Activated CD4-positive, alpha-beta T cell treated with anti-CD3 and anti-CD28 coated beads for 48 hours (primary cell): ENCODE results near the gene KRT7.
"Not testable (repeated sequence)": the region's sequence is repeated elsewhere in the genome, so short reads cannot be mapped to it uniquely, and the experiment has no call there.

Experiments used
- DNase-seq: peaks from one replicate; pipeline ENCODE4 v3.0.0-alpha.2; 2020

Gene KRT7

DNA sequence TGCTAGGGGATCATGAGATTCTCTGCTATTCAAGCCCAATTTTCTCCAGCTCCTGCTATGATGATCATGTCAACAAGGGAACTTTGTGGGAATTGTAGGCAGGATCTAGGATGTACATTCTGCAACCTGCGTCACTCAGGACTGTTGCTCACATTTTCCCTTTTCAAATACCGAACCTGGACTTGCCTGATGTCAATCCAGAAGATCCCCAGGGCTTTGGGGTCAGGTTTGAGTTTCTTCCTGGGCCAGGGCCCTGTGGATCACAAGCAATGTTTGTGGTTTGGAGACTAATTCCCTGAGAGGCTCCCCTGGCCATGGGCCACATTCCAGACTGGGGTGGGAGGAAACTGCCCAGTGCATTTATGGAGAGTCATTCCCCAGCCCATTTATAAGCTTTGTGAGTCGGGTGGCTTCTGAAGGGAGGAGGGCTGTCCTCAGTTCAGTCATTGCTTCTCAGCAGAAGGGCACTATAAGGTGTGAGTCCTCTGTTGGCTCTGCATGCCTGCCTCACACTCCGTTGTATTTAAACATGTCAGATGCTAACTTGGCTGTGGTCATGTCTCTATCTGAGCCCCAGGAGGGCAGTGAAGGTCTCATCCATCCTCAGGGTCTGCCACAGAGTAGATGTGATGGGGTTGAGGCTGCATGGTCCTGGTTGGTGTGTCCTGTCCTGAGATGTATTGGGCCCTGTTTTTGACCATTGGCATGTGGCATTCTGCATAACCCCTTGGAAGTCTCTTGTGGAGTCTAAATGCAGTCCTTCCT is 47.9 kb downstream of the KRT7 start:
- DNase-seq = no peak

DNA sequence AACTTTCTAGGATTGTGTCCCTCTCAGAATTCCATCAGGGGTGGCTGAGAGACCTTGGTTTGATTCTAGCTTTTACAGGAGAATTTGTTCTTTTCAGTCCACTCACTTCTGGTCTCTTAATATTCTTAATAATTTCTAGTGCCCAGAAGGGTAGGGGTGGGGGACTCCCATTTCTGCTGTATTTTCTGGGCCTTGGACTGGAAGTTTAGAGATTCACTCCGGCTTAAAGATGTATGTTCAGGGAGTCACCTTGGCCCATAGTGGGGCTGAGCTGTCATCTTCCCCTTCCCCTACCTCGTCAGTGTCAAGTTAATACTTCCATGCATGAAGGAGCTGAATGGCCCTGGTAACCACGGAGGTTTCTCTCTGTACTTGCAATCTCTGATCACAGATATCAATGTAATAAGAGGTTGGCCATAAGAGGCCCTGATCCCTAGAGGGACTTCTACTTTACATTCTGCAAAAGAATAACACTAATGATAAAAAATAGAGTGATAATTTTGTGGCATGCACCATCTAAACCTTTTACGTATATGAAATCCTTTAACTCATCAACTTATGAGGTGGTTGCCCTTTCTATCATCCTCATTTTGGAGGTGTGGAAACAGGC is 51.6 kb downstream of the KRT7 start:
- DNase-seq = no peak

- no peak for DNase-seq
Measured at GRCh38 chr12:52285172-52285745, 52.2 kb downstream of the KRT7 start.

- no peak for DNase-seq
Measured at GRCh38 chr12:52285851-52286530, 52.9 kb downstream of the KRT7 start.

GRCh38 chr12:52286857-52287785 is 54.1 kb downstream of the KRT7 start:
- not testable (repeated sequence) for DNase-seq

DNA sequence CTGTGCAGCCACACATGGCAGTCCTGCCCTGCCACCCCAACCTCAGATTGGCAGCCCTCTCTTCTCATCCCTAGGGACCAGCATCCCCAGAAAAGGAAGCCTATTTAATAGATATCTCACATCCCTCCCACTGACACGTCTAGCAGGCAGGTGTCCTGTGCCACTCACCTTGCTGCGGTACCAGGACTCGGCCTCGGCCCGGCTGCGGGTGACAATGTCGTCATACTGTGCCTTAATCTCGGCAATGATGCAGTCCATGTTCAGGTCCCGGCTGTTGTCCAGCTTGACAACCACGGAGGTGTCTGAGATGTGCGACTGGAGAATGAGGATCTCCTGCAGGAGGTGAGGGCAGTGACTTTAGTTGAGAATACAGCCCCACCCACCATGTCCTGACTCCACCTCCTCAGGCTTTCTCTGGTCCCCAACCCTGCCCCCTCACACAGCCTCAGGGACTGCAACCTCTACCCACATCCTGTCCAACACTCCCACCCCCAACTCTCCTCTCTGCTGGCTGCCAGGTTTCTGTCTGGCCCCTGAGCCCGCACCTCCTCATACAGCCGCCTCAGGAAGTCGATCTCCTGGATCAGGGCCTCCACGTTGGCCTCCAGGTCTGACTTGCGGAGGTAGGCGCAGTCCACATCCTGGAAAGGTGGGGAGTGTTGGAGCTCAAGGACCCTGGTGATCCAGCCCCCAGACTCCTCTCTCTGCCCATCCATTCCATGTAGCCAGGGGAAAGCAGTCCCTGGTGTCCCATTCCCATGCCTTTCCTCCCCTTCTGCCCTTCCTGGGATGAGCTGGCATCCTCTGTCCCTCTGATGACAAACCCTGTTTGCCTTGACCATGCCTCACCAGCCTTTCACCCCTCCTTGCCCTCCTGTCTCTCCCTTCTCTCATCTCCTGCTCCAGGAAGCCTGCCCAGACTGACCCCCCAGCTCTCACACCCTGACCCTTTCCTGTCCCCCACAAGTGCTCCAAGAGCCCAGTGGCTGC is 55.1 kb downstream of the KRT7 start:
- not testable (repeated sequence) for DNase-seq

DNA sequence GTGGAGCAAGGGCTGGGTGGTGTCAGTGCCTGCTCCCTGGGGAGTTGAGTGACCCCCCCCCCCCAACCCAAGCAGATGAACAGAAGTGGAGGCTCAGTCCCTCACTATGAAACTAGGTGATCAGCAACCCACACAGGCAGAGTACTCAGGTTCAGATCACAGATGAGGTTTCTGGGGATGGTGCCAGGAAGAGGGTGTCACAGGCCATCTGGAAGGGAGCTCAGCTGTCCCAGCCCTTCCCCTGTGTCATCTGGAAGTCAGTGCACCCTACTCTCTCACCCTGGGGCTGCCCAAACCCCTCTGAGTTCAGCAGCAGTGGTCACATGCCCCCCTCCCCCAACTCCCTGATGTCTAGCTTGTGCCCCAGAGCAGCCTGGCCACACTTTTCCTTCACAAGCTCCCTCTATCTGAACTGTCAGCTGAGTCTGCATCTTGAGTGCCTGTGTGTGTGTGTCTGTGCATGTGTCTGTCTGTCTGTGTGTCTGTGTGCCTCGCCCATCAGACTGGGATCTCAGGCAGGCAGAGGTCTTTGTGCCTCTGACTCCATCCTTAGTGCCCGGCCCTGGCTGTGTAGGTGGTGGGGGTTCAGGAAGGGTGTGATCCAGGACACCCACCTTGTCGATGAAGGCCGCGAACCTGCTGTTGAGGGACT is 57.6 kb downstream of the KRT7 start:
- DNase-seq = not testable (repeated sequence)

DNA sequence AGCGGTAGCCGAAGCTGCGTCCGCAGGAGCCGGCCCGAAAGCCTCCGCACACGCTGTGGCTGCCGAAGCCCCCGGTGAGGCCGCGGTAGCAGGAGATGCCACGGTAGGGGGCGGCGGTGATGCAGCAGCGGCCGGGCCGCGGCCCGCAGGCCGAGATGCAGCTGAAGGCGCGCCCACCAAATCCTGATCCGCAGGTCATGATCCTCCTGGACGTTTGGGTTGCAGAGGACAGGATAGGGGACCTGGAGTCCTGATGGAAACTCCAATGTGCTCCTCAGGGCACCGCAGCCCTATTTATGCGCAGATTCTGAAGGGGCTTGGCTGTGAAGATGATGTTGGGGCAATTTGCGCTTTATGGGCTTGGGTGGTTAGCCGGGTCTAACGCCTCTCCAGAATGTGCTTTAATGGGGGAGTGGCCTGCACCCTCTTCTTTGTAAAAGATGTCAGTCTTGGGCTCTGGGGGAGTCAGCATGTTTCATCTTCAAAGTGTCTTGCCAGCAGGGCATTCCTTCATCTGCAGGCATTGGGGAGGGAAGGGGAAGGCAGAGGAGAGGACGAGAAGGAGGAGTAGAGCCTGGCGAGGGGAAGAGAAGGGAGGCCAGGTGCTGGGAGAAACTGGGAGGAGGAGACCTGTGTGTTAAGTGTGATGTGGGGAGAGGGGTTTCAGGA is 58.4 kb downstream of the KRT7 start, which contains the start of gene KRT81:
KRT81 (minus strand) TSS at position 268 of the 669 bp plus-strand sequence; CDS start at position 199, 69 bp downstream.
- DNase-seq = no peak

- no peak for DNase-seq
Measured at GRCh38 chr12:52293926-52294325, 60.9 kb downstream of the KRT7 start.

- DNase-seq = no peak
Measured at GRCh38 chr12:52294803-52295202, 61.8 kb downstream of the KRT7 start.

GRCh38 chr12:52295663-52296062 is 62.6 kb downstream of the KRT7 start:
- DNase-seq = no peak

DNA sequence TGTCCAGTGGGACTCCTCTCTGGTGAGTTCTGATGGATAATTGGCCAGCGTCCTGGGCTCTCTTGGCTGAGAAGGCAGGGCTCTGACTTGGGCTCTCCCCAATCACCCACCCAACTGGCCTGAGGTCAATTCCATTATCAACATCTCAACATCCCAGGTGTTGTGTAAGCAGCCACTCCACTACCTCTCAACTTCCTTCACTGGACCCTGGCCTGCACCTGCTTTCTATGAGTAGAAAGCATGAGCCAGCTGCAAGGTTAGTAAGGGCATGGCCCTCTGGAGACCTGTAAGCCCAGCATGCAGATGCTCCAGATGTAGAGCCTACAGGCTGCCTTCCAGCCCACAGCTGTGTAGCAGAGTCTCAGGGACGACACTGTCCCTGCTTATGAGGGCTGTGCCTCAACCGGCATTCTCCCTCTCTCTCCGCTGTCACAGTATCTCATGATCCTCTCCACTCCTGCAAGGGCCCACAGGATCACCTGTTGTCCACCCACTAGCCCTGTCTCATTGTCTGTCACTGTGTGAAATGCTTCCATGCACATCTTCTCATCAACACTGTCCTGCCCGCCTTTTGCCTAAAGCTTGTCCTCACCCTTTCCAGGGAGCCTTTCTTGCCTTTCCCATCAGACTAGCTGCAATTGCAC is 63.7 kb downstream of the KRT7 start:
- DNase-seq = no peak
